CD4-positive, alpha-beta T cell treated with Interleukin-17A for 4 hours (primary cell): ENCODE measurements around the gene BRAF.
"Not testable (repeated sequence)": the region's sequence is repeated elsewhere in the genome, so short reads cannot be mapped to it uniquely, and the experiment has no call there.

Source experiments
- DNase-seq: peaks from one replicate; pipeline ENCODE4 v3.0.0-alpha.2; 2020; ENCODE audit warnings: mixed read lengths

Gene BRAF

DNA sequence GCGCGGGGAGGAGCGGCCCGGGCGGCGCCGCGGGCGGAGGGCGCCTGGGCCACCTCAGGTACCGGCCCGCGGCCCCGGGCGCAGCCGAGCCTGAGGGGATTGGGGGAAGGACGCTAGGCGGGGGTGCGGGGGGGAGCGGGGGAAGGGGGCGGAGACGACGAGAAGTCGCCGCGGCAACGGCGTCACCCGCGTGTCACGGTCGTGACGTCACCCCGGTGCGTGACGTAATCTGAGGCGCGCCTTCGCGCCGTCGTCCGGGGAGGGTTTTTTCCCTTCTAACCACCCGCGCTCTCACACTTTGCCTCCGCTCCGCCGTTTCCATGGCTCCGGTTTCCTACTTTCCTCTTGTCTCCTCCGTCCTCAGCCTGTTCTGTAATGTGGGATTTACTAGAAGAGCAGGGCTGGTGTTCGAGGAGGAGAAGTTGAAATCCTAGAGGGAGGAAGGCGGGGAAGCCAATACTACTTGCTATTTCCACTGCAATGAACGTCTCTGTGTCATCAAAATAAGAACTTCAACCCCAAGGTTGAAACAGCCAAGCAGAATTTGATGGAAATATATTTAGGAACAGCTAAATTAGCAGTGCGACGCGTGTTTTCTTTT, at the start of gene BRAF:
BRAF (minus strand) TSS at position 109 of the 601 bp plus-strand sequence. CDS start 226 bp downstream, outside the sequence.
- DNase-seq: peak; percentile 92

DNA sequence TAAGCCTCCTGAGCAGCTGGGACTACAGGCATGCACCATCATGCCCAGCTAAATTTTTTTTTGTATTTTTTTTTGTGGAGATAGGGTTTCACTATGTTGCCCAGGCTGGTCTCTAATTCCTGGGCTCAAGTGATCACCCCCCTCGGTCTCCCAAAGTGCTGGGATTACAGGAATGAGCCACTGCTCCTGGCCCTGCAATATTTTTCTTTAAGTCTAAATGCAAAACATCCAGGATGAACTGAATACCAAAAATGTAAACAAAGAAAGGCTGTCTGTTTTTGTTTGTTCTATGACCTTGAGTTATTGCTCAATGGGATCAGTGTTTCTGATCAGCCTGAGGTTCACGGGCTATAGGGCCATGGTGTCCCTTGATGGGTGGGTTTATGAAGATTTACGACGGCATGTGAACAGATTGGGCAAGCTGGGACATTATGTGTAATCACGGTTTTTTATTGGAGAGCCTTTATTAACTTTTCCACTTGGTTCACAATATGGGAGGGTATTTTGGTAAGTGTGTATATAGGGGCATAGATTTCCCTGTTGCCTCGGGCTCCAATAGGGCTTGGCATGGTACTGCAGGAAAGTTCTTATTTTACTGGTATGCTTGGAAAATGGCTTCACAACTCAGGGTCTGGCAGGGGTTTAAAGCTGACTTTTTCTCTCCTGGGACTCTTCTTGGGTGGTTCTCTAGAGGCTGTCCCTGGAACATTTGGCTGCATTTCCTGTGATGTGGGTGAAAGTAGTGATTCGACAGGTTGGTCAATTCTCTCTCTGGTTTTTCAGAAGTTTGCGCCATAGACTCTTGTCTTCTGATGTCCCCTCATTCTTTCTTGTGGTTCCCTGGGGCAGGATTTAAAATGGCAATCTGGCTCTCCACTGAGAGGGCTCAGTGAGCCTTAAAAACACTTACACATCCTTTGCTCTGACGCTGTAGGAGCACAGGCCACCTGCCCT, 48.4 kb upstream of the BRAF start:
- no peak for DNase-seq

DNA sequence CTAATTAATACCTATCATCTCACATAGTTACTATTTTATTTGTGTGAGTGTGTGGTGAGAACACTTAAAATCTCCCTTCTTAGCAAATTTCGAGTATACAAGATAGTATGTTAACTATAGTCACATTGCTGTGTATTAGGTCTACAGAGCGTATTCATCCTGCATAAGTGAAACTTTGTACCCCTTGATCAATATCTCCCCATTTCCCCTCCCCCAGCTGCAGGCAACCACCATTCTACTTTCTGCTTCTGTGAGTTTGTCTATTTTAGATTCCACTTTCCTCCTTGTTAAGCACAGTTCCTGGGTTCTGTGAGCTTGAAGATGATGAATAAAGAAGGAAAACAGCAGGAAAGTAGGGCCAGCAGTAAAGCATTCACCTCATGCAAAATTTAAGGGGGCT, 47.6 kb upstream of the BRAF start:
- no peak for DNase-seq

DNA sequence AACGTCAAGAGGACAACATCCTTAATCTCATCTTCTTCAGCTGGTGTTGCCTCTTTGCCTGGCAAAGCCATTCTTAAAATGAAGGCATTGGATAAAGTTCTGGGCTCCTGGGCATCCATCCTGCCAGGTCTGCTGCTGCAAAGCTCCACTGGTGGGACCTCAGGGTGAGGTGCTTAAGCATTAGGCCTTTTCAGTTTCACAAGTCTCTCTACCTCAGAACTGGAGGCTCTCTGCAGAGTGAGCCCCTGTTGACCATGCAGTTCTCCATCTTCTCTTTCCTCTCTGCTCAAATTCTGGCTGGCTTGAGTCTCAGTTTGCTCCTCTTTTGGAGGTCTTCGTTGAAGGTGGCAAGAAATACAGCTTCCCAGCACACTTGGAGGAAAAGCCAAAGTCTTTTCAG, 42.7 kb upstream of the BRAF start:
- DNase-seq: no peak

DNA sequence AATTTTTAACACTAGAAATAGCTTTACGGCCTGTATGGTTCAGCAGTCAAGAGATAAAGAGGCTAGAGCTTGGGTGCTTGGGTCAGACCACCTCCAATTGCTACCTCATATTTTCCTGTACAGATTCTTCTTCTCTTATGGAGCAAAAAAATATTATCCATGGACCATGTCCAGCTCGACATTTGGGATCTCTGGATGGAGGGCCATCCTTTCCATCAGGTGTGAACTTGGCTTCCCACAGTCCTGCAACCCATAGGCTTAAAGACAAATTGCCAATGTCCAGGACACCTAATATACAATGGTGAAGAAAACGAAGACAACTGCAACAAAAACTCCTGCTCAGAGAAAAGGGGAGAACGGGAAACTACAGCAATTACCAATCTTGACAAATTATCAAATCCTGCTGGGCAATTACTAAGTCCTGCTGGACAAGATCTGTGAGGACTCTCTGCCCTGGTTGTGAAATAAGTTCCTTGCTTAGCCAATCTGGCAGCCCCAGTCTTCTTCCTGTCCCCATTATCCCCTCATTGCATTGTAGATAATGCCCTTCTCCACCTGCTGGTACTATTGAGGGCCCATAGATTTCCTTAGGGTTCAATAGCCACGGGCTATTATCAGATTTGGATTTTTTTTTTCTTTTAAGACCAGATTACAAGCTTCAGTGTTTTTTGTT, 42.0 kb upstream of the BRAF start:
- no peak for DNase-seq

DNA sequence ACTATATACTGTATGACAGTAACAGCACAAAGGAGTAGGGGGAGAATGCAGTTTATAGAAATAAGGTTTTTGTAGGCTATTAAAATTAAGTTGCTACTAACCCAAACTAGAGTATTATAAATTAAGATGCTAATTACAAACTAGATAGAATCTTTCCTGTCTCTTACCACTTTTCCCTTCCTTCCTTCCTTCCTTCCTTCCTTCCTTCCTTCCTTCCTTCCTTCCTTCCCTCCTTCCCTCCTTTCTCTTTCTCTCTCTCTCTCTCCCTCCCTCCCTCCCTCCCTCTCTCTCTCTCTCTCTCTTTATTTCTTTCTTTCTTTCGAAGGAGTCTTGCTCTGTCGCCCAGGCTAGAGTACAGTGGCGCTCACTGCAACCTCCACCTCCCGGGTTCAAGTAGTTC, 36.4 kb upstream of the BRAF start:
- no peak for DNase-seq

DNA sequence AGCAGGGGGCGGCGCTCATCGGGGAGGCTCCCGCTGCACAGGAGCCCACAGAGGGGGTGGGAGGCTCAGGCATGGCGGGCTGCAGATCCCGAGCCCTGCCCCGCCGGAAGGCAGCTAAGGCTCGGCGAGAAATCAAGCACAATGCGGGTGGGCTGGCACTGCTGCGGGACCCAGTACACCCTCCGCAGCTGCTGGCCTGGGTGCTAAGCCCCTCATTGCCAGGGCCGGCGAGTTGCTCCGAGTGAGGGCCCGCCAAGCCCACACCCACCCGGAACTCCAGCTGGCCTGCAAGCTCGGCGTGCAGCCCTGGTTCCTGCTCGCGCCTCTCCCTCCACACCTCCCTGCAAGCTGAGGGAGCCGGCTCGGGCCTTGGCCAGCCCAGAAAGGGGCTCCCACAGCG, 32.3 kb upstream of the BRAF start:
- DNase-seq: not testable (repeated sequence)

DNA sequence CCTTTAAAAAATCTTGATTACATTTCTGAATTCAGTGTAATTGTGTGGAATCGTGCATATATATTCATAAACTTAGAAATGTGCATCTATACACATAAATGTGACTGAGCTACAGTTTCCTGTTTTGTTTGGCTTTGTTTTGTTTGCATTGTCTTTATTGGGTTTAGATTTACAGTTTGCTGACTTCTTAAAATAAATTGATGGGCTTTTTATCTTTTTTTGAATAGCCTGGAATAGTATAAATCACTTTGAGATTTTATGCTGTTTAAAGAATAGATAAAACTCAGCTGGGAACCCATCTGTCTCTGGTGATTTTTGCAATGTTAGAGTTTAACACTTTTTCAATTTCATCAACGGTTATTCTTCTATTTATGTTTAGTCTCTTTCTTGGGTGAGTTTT, 21.2 kb upstream of the BRAF start:
- DNase-seq: no peak

DNA sequence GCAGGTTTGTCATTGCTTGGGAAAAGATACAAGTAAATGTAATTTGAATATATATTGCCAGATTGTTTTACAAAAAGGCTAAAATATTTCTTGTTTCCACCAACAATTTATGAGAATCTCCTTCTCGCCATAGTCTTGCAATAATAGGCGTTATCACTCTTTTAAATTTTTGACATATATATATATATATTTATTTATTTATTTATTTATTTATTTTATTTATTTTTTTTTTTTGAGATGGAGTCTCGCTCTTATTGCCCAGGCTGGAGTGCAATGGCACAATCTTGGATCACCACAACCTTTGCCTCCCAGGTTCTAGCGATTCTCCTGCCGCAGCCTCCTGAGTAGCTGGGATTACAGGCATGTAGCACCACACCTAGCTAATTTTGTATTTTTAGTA, 17.5 kb upstream of the BRAF start:
- DNase-seq: not testable (repeated sequence)

DNA sequence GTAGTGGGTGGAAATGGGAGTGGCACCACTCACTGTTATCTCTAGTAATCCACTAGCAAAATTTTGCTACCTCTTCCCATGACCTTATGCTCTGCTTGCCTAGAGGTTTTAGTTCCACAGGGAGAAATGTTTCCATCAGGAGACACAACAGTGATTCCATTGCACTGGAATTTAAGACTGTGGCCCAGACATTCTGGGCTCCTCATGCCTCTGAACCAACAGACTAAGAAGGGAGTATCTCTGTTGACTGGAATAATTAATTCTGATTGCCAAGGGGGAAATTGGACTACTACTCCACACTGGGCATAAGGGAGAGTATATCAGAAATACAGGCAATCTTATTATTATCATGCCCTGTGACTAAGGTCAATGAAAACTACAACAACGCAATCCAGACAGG, 16.2 kb upstream of the BRAF start:
- DNase-seq: no peak

DNA sequence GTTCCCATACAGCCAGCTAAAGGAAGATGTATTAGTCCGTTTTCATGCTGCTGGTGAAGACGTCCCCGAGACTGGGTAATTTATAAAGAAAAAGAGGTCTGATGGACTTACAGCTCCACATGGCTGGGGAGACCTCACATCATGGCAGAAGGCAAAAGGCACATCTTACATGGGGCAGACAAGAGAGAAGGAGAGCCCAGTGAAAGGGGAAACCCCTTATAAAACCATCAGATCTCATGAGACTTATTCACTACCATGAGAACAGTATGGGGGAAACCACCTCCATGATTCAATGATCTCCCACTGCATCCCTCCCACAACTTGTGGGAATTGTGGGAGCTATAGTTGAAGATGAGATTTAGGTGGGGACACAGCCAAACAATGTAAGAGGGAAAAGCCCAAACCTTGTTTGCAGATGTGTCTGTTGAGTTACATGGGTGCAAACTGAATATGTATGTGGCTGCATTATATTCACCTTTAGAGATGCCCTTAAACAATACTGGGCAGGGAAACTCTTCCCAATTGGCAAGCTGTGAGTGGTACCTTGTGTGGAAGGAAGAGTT, 13.1 kb upstream of the BRAF start:
- no peak for DNase-seq

DNA sequence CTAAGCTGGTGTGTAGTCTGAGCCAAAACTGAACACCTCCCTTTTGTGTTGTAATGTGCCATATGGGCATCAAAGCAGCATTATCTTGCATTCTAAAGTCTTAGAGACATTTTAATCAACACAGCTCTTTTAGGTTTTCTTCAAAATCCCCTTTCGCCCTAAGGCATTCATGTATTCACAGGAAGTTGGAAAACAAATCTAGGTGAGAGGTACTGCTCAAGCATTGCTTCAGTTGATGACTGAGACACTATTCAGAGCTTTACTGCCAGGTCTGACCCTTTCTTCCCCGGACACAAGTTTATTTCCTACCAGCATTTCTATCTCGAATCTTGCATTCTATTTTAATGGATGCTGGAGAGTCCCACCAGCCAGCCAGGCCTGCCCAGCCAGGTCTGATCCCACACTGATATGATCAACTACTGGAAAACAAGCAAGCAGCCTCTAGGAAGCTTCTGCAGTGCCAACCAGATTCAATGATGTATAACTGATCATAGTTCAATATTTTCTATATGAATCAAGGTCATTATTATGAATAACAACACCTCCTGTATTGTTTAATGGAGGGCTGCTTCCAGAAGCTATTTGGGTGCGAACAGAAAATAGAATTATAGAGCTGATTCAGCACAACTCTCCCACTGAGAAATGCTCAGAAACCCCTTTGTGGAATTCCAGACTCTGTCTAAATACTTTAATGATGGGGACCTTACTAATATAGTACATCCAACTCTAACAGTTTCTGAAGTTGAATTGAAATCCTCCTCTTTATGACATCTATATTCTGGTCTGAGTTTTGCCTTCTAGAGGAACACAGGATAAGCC, 4.0 kb upstream of the BRAF start:
- no peak for DNase-seq

DNA sequence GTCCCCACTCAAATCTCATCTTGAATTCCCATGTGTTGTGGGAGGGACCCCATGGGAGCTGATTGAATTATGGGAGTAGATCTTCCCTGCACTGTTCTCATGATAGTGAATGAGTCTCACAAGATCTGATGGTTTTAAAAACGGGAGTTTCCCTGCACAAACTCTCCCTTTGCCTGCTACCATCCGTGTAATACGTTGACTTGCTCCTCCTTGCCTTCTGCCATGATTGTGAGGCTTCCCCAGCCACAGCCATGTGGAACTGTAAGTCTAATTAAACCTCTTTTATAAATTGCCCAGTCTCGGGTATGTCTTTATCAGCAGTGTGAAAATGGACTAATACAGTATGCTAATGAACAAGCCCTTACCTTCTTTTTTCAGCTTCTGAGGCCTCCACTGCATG, 3.2 kb upstream of the BRAF start:
- not testable (repeated sequence) for DNase-seq

DNA sequence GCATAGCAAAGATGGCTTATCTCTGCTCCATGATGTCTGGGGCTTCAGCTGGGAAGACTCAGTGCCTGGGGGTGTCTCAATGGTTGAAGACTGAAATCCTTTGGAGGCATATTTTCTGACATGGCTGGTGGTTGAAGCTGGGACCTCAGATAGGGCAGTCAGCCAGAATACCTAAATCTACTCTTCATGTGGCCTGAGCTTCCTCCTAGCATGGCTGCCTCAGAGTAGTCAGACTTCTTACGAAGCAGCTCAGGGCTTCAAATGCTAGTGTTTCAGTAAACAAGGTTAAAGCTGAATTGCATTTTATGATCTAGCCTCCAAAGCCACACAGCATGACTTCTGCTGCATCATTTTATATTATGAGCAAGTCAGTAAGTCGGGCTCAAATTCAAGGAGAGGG, 2.6 kb upstream of the BRAF start:
- no peak for DNase-seq

DNA sequence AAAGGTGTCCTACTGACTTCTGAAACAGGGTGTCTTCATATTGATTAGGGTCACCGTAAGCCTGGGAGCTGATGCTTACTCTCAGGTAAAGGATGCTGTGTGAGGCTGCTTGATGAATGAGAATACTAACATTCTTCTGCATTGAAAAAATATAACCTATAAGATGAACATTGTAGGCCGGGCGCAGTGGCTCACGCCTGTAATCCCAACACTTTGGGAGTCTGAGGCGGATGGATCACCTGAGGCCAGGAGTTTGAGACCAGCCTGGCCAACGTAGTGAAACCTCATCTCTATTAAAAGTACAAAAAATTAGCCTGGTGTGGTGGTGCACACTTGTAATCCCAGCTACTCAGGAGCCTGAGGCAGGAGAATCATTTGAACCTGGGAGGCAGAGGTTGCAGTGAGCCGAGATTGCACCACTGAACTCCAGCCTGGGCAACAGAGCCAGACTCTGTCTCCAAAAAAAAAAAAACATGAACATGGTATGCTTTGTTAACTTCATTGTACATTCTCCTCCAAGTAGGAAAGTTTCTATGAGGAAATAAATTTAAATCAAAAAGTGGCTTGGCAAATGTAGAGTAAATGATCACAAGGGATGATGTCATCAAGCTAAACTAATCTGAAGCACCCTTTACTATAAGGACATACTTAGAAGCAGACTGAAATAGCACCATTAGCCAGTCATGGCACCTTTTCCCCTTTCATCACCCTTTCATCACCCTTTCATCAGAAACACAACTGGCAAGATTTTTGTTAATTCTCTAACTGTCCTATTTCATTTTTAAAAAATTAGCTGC, 1.5 kb upstream of the BRAF start:
- DNase-seq: no peak

DNA sequence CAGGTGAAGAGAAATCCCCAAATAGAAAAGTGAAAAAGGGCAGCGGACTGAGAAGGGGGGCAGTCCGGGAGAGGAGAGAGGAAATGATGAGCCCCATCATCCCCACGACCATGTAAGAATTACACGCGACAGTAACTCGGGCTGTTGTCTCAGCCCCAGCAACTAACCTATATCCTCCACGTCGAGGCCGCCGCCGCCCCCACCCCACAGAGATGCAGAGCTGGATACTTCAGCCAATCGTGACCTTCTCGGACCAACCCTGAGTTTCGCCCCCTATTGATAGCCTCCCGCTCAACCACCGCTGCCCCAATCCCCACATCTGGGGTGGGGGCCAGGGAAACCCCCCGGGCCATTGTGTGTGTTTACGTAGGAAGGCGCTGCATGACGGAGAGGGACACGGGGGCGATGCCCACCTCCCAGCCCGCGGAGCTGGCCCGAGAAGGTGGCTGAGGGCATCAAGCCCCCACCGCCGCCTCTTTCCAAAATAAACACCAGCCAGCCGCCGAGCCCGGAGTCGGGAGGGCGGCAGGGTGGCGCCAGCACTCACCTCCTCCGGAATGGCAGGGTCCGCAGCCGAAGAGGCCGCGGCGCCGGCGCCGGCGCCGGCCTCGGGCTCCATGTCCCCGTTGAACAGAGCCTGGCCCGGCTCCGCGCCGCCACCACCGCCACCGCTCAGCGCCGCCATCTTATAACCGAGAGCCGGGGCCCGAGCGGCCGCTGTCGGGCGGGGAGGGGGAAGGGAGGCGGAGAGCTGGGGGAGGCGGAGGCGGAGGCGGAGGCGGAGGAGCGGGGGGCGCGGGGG, 509 bp downstream of the BRAF start:
- peak; percentile 83 for DNase-seq

DNA sequence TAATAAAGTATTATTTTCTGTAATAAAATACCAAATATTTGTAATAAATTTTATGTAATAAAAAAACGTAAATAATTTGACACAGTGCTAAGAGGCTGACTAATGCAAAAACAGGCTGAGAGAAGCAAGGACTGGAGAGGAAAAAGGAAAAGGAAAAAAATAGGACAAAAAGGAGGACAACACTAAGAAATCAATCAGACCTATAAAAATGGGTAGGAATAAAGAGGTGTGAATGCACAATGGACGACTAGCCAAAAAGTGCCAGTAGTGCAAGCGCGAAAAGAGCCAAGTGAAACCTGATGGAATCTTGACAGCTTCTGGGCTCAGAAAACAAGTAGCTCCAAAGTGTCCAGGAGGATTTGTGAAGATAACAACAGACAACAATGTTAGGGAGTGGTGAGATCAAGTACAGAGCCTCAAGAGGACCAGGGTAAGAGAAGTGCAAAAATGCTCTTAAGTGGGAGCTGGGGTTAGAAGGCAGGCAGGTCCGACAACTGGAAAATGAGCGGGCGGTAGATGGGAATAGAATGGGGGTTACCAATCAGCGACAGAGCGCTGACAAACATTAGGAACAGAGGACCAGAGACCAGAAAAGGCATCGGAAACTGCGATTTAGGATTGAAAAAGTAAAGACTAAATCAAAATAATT, 1.2 kb downstream of the BRAF start:
- DNase-seq: no peak

DNA sequence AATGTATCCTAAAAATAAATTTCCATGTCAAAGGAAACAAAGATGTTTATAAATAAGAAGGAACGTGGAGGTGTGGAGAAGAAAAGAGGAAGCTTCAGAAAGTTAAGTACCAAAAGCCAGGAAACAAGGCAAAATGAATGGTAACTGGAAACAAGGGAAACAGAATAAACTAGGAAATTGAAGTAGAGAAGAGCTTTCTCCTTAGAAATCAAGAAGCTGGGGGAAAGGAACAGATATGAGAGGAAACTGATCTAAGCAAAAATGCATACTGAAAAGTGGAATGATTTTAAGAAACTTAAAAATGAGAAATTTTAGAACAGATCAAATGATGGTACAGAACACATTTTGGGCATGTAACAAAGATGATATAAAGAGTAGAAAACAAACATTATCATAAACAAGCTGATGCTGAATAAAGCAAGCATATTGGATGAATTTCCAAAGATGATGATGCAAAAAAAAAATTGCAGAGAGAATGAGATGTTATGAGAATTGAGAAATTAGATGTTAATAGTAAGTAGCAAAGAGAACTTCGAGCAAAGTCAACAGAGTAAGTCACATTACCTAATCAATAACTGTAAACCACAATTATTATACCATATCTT, 1.9 kb downstream of the BRAF start:
- no peak for DNase-seq

DNA sequence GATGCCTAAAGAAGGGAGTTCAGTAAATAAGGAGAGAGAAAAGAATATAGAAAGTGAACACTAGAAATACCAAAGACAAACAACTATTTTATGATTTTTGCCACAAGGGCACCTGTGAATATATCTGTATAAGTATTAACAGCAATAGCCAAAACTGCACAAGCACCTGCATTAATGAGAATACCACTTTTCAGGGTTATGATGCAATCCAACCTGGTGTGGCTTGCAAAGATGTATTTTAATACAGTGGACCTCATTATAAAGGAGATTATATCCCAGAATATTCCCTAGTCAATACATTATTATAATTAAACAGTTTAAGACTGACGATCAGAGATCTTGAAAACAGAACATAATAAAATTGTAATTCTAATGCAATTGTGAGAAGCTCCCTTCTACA, 4.0 kb downstream of the BRAF start:
- no peak for DNase-seq

DNA sequence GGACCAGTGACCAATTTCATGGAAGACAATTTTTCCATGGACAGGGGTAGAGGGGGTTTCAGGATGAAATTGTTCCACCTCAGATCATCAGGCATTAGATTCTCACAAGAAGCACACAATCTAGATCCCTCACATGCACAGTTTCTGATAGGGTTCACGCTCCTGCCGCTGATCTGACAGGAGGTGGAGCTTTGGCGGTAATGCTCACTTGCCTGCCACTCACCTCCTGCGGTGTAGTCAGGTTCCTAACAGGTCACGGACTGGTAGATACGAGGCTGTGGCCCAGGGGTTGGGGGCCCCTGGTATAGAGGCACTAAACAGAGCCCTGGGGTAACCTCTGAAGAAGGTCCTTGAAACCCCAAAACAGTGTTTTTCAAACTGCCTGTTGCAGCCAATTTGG, 6.5 kb downstream of the BRAF start:
- DNase-seq: no peak
